GM20000 (cell line): ENCODE measurements around the gene VPS35.

Experiments used
- DNase-seq: peaks from one replicate; pipeline ENCODE4 v3.0.0; 2012; ENCODE audit warnings: low spot score
- TF ChIP-seq, protein P1 (sequence below): IDR thresholded peaks from 2 replicates; pipeline ENCODE4 v1.5.1; 2012; ENCODE audit warnings: mild to moderate bottlenecking, control low read depth; ENCODE audit errors: extremely low read depth, missing control alignments

Gene VPS35

GRCh38 chr16:46696957-46697356, 8.0 kb upstream of the VPS35 start:
- DNase-seq, result no peak
- TF ChIP-seq, protein P1, sequence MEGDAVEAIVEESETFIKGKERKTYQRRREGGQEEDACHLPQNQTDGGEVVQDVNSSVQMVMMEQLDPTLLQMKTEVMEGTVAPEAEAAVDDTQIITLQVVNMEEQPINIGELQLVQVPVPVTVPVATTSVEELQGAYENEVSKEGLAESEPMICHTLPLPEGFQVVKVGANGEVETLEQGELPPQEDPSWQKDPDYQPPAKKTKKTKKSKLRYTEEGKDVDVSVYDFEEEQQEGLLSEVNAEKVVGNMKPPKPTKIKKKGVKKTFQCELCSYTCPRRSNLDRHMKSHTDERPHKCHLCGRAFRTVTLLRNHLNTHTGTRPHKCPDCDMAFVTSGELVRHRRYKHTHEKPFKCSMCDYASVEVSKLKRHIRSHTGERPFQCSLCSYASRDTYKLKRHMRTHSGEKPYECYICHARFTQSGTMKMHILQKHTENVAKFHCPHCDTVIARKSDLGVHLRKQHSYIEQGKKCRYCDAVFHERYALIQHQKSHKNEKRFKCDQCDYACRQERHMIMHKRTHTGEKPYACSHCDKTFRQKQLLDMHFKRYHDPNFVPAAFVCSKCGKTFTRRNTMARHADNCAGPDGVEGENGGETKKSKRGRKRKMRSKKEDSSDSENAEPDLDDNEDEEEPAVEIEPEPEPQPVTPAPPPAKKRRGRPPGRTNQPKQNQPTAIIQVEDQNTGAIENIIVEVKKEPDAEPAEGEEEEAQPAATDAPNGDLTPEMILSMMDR, result no peak

GRCh38 chr16:46695937-46696336, 7.0 kb upstream of the VPS35 start:
- no peak for DNase-seq
- TF ChIP-seq, protein P1, result no peak

GRCh38 chr16:46693598-46693997, 4.6 kb upstream of the VPS35 start:
- no peak for DNase-seq
- TF ChIP-seq, protein P1, result no peak

DNA sequence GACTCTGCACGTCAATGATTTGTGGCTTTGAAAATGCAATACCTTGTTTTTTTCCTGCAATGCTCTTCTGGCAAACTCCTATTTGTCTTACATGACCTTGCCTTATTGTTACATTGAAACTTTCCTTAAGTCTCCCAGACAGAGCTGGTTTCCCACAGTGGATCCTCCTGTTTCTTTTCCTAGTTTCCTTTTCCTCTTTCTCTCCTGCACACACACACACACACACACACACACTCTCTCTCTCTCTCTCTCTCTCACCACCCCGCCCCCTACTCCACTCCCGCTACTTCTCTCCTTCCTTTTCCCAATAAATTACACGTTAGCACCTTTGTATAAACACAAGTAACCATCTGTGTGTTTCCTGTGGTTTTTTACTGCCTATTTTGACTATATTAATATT, 2.7 kb upstream of the VPS35 start:
- TF ChIP-seq, protein P1, result no peak
- DNase-seq, result no peak

DNA sequence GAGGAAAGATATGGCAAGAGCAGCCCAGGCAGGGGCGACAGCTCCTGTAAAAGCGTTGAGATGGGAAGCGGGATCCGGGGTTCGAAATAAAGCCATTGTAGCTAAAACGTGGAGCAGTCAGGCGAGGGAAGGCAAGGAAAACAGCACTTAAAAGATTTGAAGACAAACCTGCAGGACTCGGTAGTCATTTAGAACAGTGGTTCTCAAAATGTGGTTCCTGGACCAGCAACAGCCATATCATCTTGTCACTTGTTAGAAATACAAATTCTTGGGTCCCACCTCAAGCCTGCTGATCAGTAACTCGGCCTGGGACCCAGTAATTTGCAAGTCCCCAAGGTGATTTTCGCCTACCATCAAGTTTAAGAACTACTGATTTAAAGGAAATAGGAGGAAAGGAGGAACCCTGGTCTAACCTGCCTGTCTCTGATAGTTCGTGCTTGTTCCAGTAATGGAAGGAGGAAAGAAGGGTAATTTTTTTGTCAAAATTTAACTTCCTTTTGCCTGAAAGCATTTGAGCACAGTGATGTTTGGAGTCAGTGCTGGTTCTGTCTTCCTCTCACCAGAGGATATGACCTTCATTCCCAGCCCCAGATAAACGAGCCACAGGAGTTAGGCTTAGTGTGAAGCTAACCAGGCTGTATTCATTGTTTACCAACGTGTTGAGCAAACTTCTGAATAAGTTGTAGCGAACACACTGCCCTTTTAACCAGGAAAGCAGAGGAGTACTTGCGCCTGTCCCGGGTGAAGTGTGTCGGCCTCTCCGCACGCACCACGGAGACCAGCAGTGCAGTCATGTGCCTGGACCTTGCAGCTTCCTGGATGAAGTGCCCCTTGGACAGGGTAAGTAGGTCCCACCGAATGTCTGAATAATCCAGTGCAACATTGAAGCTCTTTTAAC, 1.6 kb upstream of the VPS35 start:
- DNase-seq, result no peak
- TF ChIP-seq, protein P1, result no peak

DNA sequence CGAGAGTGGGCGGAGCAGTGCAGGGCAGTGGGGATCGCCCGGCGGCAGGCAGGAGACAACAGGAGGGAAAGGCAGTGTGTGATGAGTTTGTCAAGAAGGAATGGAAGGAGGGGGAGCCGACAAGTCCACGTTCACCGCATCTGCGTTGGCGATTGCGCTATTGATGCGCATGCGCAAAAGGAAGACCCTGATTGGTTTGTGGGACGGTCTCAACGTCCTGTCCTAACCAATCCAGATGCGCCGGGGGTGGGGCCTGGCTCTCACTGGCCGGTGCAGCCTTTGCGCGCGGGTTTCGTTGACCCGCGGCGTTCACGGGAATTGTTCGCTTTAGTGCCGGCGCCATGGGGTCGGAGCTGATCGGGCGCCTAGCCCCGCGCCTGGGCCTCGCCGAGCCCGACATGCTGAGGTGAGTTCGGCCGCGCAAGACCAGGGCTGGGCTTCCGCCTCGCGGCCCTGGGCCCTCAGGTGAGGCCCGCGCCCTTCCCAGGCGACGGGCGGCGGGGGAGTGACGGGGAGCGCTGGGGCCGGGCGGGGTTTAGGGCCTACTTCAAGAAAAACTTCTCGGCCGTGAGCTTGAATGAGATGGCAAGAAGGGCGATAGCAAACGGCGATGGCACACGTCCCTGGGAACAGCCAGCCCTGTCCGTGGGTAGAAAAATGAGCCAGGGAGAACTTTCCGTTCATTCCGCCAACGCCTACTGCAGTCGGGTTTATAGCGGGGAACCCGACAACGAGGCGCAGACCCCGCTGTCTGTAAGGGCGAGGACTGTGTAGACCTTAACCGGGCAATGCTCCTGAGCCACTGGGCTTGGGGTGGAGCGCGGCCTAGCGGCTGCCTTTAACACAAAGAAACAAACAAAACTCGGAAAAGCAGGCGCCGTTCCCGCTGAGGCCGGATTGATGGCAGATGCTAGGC, 645 bp upstream of the VPS35 start, which contains the start of gene ORC6:
ORC6 (plus strand) TSS at position 295 of the 916 bp plus-strand sequence; CDS start at position 342, 47 bp downstream.
- peak; percentile 97 for DNase-seq
- TF ChIP-seq, protein P1, result peak; percentile 45
